Lower leg skin (tissue), 4 donors: ENCODE results near the gene BIRC3. TPM values are rescaled to one million over a fixed set of nuclear protein-coding genes. Genes with fewer than 3 reads are reported as not detected.

Experiments used
- DNase-seq, 2 donors: peaks; one replicate each; pipeline ENCODE4 v3.0.0-alpha.2; 2019; ENCODE audit warnings: low spot score in 2 of 2
- H3K4me3 ChIP-seq: fragments of 200-600 bp; sonication (generic); 2 replicates; pipeline ENCODE4 v1.5.1; 2017; ENCODE audit warnings: mild to moderate bottlenecking, low read depth; ENCODE audit not compliant: poor library complexity, severe bottlenecking
- CTCF ChIP-seq, 3 donors: fragments of 450-650 bp; IDR thresholded peaks; one replicate each; pipeline ENCODE4 v1.5.1; 2016; ENCODE audit warnings: antibody characterized with exemption in 3 of 3, mild to moderate bottlenecking in 3 of 3, moderate library complexity in 2 of 3
- POLR2A ChIP-seq, 2 donors: fragments of 450-650 bp; IDR thresholded peaks; one replicate each; pipeline ENCODE4 v1.6.1; 2016 to 2017; ENCODE audit warnings: antibody characterized with exemption in 2 of 2, mild to moderate bottlenecking in 1 of 2, moderate library complexity in 1 of 2
- WGBS, 2 donors: methylation state at CpG; one replicate each; pipeline ENCODE4 v1.1.5; 2018; 5-methylcytosine and 5-hydroxymethylcytosine counted together
- intact Hi-C: fragments of 100-400 bp; cut with DNase I; formaldehyde crosslinking; loops from one replicate; pipeline ENCODE4 v1.15.0; 2023; ENCODE audit warnings: low total_unique reads
- total RNA-seq, 4 donors: library from RNA; depleted of rRNA; stranded (reverse); fragments of >200 nt; gene quantifications; one replicate each; pipeline ENCODE4 v1.1.0, GENCODE V29; 2016

Gene BIRC3
- total RNA-seq, 4 donors from 2014 or later: 10.1 to 17.6 (median 10.8) TPM

DNA sequence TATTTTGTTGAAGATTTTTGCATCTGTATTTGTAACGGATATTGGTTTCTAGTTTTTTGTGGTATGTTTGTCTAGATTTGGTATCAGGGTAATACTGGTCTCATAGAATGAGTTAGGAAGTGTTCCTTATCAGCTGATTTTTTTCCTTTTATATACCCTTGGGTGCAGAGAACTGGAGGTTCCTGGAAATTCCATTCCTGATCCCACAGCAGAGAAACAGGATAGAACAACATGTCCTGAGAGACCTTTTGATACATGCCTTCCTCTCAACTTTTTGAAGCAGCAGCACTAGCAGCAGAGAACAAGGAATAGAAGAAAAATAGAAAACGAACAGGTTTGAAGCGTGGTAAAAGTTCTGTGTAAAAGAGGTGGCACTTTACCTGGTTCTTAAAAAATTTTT, 66.6 kb downstream of the BIRC3 start:
- TF ChIP-seq CTCF (IDR thresholded peaks at IDR 0.05) (no peak), POLR2A (IDR thresholded peaks at IDR 0.05) (no peak)
- intact Hi-C loops: no loop called here
- 90 to 92% methylated on average over 3 of the region's 3 CpGs for WGBS, 2 donors
- H3K4me3 ChIP-seq: no peak overlapping the region
- DNase-seq: no peak

DNA sequence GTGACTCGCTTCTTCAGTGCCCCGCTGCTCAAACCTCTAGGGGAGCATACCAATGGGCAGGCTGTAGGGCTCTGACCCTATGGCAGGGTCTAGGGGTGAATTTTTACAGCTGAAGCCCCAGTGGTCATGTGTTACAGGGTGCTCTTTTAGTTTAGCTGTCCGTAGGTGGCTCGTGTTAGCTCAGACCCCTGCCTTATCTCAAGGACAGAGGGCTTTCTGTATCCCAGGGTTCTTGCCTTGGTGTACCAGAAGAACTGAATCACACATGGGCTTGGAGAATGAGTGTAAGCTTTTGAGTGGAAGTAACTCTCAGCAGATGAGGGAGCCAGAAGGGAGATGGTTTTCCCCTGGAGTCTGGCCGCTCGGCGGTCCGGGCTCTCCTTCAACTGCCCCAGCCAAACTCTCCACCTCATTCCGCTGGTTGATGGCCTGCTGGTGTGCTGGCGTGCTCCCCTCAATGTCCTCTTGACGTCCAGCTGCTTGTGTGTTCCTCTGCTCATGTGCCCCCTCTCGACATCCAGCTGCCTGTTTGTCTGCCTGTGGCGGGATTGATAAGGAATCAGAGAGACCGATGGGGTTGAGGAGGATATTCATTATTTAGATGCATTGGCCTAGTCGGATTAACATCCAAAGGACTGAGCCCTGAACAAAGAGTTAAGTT, 67.3 kb downstream of the BIRC3 start:
- 89 to 92% methylated on average over 14 to 15 of the region's 15 CpGs for WGBS, 2 donors
- DNase-seq: no peak
- TF ChIP-seq POLR2A (IDR thresholded peaks at IDR 0.05) (no peak), CTCF (IDR thresholded peaks at IDR 0.05) (no peak)

DNA sequence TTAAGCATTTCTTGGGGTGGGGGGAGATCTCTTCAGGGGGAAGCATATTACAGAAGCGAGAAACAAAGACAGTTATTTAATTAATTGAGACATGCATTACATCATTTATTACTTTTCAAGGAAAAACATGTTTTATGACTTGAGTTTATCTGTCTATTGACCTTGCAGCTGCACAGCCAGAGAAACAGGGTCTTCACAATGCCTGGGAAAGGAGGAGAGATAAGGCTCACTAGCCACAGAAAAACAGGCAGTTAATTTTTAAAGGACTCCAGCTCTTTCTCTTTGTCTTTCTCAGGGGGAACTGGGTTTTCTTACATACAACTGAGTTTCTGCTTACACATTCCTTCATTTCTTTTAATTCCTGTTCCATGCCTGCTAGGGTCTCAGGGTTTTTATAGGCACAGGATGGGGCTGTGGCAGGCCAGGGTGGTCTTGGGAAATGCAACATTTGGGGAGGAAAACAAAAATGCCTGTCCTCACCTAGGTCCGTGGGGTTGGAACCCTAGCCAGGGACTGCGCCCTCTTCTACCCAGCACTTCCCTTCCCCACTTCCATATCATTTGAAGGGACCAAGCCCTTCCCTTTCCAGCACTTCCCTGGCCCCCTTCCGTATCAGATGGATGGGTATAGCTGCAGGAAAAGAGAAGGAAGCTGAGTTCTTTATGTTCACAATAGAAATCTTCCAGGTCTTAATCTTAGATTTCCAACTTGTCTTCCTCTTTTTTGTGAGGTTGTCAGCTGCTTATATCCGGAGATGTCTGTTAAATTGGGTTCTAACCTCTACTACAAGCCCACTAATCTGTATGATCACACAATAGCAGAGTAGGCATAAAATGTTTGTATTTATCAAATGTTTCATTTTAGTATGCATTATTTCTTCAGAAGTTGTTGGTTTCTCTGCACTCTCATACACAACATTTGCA, 68.1 kb downstream of the BIRC3 start:
- intact Hi-C loops: no loop called here
- TF ChIP-seq CTCF (IDR thresholded peaks at IDR 0.05) (no peak), POLR2A (IDR thresholded peaks at IDR 0.05) (no peak)

More for the DNA sequence above, 67.3 kb downstream of the BIRC3 start:
- H3K4me3 ChIP-seq: no peak overlapping the region
- intact Hi-C loops: no loop called here

DNA sequence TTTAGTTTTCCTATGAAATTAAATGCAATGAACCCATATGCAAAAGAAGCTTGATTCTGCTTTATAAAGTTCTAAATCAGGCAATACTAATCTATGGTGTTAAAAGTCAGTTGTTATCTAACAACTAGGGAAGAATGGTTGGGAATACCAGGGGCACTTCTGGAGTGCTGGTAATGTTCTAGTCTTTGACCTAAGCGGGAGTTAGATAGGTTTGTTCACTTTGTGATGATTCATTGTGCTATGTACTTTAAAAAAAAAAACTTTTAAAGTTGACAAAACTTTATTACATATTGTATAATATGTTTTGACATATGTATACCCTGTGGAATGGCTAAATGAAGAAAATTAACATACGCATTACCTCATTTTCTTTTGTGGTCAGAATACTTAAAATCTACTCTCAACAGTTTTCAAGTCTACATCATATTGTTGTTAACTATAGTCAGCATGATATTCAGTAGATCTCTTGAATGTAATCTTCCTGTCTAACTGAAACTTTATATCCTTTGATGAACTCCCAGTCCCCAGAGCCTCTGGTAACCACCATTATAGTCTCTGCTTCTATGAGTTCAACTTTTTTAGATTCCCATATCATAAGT, 69.0 kb downstream of the BIRC3 start:
- intact Hi-C loops: no loop called here
- TF ChIP-seq POLR2A (IDR thresholded peaks at IDR 0.05) (no peak), CTCF (IDR thresholded peaks at IDR 0.05) (no peak)
- 93 to 96% methylated on average over 2 of the region's 2 CpGs for WGBS, 2 donors
- H3K4me3 ChIP-seq: no peak overlapping the region
- DNase-seq: no peak

More for the DNA sequence above, 68.1 kb downstream of the BIRC3 start:
- WGBS, 2 donors: 78 to 85% methylated on average over 5 of the region's 5 CpGs
- H3K4me3 ChIP-seq: no peak overlapping the region
- no peak for DNase-seq

- WGBS, 2 donors: 83 to 85% methylated on average over 8 of the region's 8 CpGs
- no peak overlapping the region for H3K4me3 ChIP-seq
- no peak for TF ChIP-seq POLR2A (IDR thresholded peaks at IDR 0.05)
- no peak for TF ChIP-seq CTCF (IDR thresholded peaks at IDR 0.05)
- DNase-seq: no peak
- intact Hi-C loops: no loop called here
These were observed 69.9 kb downstream of the BIRC3 start for GRCh38 chr11:102387043-102387781.
